Omental fat pad (tissue), 4 donors: ENCODE data around the gene RAF1. TPM values are rescaled to one million over a fixed set of nuclear protein-coding genes. Genes with fewer than 3 reads are reported as not detected.

Experiments used
- ATAC-seq: fragments of 150-250 bp; one replicate; pipeline ENCODE4 v1.9.1; 2016; ENCODE audit warnings: mild to moderate bottlenecking, moderate library complexity; ENCODE audit not compliant: low FRiP score
- DNase-seq: peaks from one replicate; pipeline ENCODE4 v3.0.0-alpha.2; 2019; ENCODE audit warnings: low spot score
- total RNA-seq, 4 donors: library from RNA; depleted of rRNA; stranded (reverse); fragments of >200 nt; gene quantifications; one replicate each; pipeline ENCODE4 v1.1.0, GENCODE V29; 2016
- TF ChIP-seq, protein P1 (sequence below), 3 donors: fragments of 450-650 bp; IDR thresholded peaks; one replicate each; pipeline ENCODE4 v1.5.1; 2016 to 2017; ENCODE audit warnings: antibody characterized with exemption in 3 of 3, mild to moderate bottlenecking in 3 of 3, moderate library complexity in 2 of 3

The RAF1 gene
- total RNA-seq, 4 donors from 2014 or later: 83.4 to 120 (median 106) TPM

- TF ChIP-seq, protein P1, sequence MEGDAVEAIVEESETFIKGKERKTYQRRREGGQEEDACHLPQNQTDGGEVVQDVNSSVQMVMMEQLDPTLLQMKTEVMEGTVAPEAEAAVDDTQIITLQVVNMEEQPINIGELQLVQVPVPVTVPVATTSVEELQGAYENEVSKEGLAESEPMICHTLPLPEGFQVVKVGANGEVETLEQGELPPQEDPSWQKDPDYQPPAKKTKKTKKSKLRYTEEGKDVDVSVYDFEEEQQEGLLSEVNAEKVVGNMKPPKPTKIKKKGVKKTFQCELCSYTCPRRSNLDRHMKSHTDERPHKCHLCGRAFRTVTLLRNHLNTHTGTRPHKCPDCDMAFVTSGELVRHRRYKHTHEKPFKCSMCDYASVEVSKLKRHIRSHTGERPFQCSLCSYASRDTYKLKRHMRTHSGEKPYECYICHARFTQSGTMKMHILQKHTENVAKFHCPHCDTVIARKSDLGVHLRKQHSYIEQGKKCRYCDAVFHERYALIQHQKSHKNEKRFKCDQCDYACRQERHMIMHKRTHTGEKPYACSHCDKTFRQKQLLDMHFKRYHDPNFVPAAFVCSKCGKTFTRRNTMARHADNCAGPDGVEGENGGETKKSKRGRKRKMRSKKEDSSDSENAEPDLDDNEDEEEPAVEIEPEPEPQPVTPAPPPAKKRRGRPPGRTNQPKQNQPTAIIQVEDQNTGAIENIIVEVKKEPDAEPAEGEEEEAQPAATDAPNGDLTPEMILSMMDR (IDR thresholded peaks at IDR 0.05): no peak
- DNase-seq (no peak), ATAC-seq (no peak)
Observed at GRCh38 chr3:12612514-12613226, 51.2 kb downstream of the RAF1 start.

DNA sequence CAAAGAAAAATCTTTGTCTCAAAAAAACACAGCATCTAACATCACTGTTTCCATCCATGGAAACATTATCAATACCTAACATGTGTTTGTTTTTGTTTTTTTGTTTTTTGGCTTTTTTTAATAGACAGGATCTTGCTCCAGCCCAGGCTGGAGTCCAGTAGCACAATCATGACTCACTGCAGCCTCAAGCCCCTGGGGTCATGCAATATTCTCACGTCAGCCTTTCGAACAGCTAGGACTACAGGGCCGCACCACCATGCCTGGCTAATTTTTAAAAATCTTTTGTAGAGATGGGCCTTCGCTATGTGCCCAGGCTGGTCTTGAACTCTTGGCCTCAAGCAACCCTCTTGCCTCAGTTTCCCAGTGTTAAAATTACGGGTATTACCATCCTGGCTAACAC lies 52.8 kb downstream of the RAF1 start:
- TF ChIP-seq, protein P1 (IDR thresholded peaks at IDR 0.05): no peak
- ATAC-seq: no peak
- no peak for DNase-seq

DNA sequence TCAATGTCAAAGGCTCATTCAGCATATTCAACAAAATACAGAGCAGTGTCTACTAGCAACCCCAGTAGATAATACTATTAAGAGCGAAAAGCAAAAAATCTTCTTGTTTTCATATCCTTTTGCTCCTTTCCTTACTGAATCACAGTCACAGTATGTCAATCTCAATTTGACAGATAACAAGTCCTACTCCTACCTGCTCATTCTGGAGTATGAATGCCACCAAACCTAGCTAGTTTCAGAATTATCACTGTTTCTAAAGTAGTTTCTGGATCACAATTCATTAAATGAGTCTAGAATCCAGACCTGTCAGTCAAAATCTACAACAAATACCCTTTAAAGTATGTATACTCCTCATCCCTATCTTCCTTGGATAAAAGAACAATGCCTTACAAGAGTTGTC lies 55.5 kb downstream of the RAF1 start:
- TF ChIP-seq, protein P1 (IDR thresholded peaks at IDR 0.05): no peak
- DNase-seq: no peak
- no peak for ATAC-seq

GRCh38 chr3:12603969-12604368 lies 59.9 kb downstream of the RAF1 start:
- DNase-seq: no peak
- ATAC-seq: no peak
- TF ChIP-seq, protein P1 (IDR thresholded peaks at IDR 0.05): no peak

GRCh38 chr3:12601072-12601471 lies 62.8 kb downstream of the RAF1 start:
- ATAC-seq: no peak
- DNase-seq: no peak
- TF ChIP-seq, protein P1 (IDR thresholded peaks at IDR 0.05): no peak

GRCh38 chr3:12598890-12599289 lies 65.0 kb downstream of the RAF1 start:
- TF ChIP-seq, protein P1 (IDR thresholded peaks at IDR 0.05): no peak
- DNase-seq (no peak), ATAC-seq (no peak)

GRCh38 chr3:12593473-12593872 lies 70.4 kb downstream of the RAF1 start:
- ATAC-seq (no peak), DNase-seq (no peak)
- TF ChIP-seq, protein P1 (IDR thresholded peaks at IDR 0.05): no peak
